Erythroblast (primary cell): ENCODE results near the gene ZBTB7C.

Experiments used
- DNase-seq, 2 experiments: peaks; one replicate each; lab custom pipeline; 2025; lab: John Stamatoyannopoulos, UW
- GATA1 ChIP-seq: IDR thresholded peaks from 2 replicates; pipeline ENCODE4 v1.6.1; 2011; ENCODE audit warnings: low read depth, mild to moderate bottlenecking, control low read depth, low read length, moderate library complexity
- POLR2A ChIP-seq: IDR thresholded peaks from 2 replicates; pipeline ENCODE4 v1.6.1; 2011; ENCODE audit warnings: mild to moderate bottlenecking, low read length

Gene ZBTB7C

DNA sequence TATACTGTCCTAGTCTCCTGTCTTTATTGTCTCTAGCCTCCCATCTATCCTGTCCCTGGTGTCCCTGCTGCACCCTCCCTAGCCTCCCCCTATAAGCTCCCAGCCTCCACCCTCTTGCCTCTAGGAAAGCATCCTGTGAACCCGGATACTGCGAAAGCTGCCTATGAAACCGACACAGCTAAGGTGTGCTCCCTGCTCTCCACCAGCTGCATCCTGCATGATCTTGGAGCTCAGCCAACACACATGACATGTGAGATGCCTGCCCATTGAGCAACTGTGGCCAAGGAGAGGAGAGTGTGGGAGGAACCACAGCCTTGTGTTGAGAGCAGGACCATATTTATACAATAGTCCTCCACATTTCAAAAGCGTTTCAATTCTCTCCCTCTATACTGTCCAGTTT lies 187.1 kb downstream of the ZBTB7C start:
- DNase-seq: peak; percentile 36 to 64
- no peak for TF ChIP-seq GATA1
- TF ChIP-seq POLR2A: no peak

DNA sequence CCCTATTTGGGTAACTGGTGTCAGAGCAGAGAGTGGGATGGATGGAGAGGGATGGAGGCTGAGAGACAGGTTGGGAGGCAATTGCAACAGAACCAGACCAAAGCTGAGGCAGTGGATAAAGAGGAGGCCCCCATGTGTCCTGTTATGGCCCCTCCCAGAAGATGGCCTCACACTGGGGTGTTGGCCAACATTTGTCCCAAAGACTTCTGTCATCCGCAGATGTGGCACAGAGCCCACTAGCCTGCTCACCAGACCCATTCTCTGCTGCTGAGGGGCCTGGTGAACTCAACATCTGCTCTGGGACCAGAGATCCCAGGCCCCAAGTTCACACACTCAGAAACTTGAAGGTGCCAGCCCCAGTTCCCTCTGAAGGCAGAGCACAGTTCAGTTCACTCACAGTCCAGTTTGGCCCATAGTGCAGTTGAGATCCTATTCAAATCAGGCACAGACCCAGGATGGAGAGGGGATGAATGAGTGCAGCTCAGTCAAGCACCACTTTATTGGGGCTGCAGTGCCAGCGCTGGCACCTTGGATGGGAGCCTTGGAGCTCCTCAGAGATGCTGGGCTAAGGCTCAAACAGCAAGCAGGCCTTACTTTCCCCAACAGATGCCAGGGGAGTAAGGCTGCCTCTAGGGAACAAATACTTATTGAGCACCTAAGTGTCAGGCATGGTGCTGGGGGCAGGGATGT lies 189.2 kb downstream of the ZBTB7C start:
- DNase-seq: no peak
- TF ChIP-seq POLR2A: no peak
- no peak for TF ChIP-seq GATA1

- no peak for TF ChIP-seq POLR2A
- TF ChIP-seq GATA1: no peak
- no peak for DNase-seq
Observed at GRCh38 chr18:48219037-48219809, 190.0 kb downstream of the ZBTB7C start.

- TF ChIP-seq POLR2A (no peak), GATA1 (no peak)
Observed at GRCh38 chr18:48218285-48219022, 190.7 kb downstream of the ZBTB7C start.

GRCh38 chr18:48217258-48218250 lies 191.6 kb downstream of the ZBTB7C start:
- TF ChIP-seq GATA1 (no peak), POLR2A (no peak)
- no peak for DNase-seq

More at GRCh38 chr18:48218285-48219022, 190.7 kb downstream of the ZBTB7C start:
- DNase-seq: no peak

DNA sequence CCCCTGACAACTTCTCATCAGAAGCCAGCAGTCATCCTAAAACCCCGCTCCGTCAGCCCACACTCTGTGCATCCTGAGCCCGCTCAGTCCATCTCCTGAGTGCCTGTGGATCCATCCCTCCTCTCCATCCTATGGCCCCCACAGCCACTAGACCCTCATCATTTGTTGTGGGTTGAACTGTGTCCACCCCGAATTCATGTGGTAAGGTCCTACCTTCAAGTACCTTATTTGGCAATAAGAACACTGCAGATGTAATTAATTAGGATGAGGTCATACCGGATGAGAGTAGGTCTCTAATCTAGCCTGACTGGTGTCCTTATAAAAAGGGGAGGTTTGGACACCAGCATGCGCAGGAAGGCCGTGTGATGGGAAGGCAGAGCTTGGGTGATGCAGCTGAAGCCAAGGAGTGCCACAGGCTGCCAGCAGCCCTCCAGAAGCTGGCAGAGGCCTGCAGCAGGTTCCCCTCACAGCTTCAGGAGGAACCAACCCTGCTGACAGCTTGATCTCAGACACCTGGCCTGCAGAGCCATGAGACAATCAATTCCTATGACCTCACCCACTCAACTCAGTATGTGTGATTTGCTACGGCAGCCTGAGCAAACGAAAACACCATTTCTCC lies 192.4 kb downstream of the ZBTB7C start:
- TF ChIP-seq GATA1: no peak
- TF ChIP-seq POLR2A: no peak
- DNase-seq: no peak

DNA sequence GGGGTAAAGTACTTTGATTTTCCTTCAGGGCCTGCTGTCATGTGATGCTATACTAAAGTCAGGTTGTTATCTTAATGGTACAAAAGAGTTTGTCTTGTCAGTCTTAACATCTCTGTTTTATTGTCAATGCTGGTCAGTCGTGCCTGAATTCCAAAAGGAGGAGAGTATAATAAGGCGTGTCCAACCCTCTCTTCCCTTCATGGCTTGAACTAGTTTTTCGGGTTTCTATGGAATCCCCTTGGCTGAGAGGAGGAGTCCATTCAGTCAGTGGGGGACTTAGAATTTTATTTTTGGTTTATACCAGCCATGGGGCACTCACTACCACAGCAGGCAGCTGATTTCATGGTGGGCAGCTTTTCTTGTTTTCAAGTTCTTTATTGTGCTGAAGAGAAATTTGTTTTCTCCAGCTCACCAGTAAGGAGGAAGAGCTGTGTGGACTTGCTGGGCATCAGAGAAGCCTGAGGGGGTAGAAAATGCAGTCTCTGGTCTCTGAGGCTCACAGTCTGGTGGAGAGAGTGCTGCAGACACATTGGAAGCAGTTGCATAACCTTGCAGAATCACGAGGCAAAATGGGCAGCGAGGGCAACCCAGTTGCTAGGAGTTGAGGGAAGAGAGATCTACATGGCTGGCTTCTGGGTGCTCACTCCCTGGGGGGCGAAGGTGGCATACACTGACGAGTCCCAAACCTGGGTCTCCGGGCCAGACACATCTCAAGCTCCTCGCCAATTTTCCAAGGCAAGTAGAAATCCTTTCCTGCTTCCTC lies 193.1 kb downstream of the ZBTB7C start:
- no peak for DNase-seq
- TF ChIP-seq GATA1: no peak
- no peak for TF ChIP-seq POLR2A

- no peak for TF ChIP-seq GATA1
- TF ChIP-seq POLR2A: no peak
- DNase-seq: no peak
Observed at GRCh38 chr18:48213791-48214190, 195.4 kb downstream of the ZBTB7C start.

- no peak for DNase-seq
- TF ChIP-seq GATA1 (no peak), POLR2A (no peak)
Observed at GRCh38 chr18:48208432-48209140, 200.6 kb downstream of the ZBTB7C start.

DNA sequence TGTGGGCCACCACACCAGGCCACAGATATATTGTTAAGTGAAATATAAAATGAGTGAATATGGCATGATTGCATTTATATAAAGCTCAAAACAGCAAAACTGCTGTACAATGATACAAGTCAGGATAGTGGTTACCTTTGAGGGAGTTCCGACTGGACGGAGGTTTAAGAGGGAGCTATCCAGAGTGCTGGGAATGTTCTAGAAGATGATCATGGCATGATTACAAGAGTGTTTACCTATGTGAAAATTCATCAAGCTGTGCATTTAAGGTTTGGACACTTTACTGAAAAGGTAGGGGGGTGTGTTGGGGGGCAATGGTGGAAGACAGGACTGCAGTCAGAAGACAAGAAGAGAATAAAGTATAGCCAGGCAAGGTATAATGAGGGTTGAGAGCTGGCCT lies 201.4 kb downstream of the ZBTB7C start:
- DNase-seq: no peak
- TF ChIP-seq GATA1: no peak
- TF ChIP-seq POLR2A: no peak

GRCh38 chr18:48206887-48207286 lies 202.3 kb downstream of the ZBTB7C start:
- DNase-seq: no peak
- TF ChIP-seq GATA1 (no peak), POLR2A (no peak)
